GM23248 (cell line): Measurements from ENCODE around the gene TTLL8. TPM values are rescaled to one million over a fixed set of nuclear protein-coding genes. Genes with fewer than 3 reads are reported as not detected.
A peak's percentile ranks its signal among the peaks of the same experiment; 100 is the strongest.

Experiments used
- DNase-seq: peaks from one replicate; pipeline ENCODE4 v3.0.0-alpha.2; 2015
- H2AFZ ChIP-seq: fragments of 200-600 bp; sonication (generic); 2 replicates; pipeline ENCODE4 v1.6.1; 2016; ENCODE audit warnings: antibody characterized with exemption
- H3F3A ChIP-seq: fragments of 200-600 bp; sonication (generic); 2 replicates; pipeline ENCODE4 v1.6.1; 2016; ENCODE audit warnings: mild to moderate bottlenecking, antibody characterized with exemption, mixed run types; ENCODE audit not compliant: insufficient read depth
- H3K27ac ChIP-seq: fragments of 200-600 bp; sonication (generic); 2 replicates; pipeline ENCODE4 v1.5.1; 2016; ENCODE audit warnings: mild to moderate bottlenecking
- H3K27me3 ChIP-seq: fragments of 200-600 bp; sonication (generic); replicated peaks from 2 replicates; pipeline ENCODE4 v1.6.1; 2016; ENCODE audit warnings: mild to moderate bottlenecking; ENCODE audit not compliant: insufficient read depth
- H3K36me3 ChIP-seq: fragments of 200-600 bp; sonication (generic); 2 replicates; pipeline ENCODE4 v1.6.1; 2016; ENCODE audit warnings: low read depth, mild to moderate bottlenecking
- H3K4me1 ChIP-seq: fragments of 200-600 bp; sonication (generic); 2 replicates; pipeline ENCODE4 v1.6.1; 2016; ENCODE audit warnings: mild to moderate bottlenecking; ENCODE audit not compliant: insufficient read depth
- H3K4me2 ChIP-seq: fragments of 200-600 bp; sonication (generic); one replicate; pipeline ENCODE4 v1.6.1; 2016; ENCODE audit warnings: mild to moderate bottlenecking; ENCODE audit not compliant: unreplicated experiment
- H3K4me3 ChIP-seq: fragments of 200-600 bp; sonication (generic); 2 replicates; pipeline ENCODE4 v1.5.1; 2016; ENCODE audit warnings: mild to moderate bottlenecking
- H3K79me2 ChIP-seq: fragments of 200-600 bp; sonication (generic); 2 replicates; pipeline ENCODE4 v1.6.1; 2016; ENCODE audit warnings: mild to moderate bottlenecking; ENCODE audit not compliant: insufficient read depth
- H3K9ac ChIP-seq: fragments of 200-600 bp; sonication (generic); 2 replicates; pipeline ENCODE4 v1.6.1; 2016; ENCODE audit warnings: mild to moderate bottlenecking
- H3K9me2 ChIP-seq: fragments of 200-600 bp; sonication (generic); 2 replicates; pipeline ENCODE4 v1.6.1; 2016; ENCODE audit warnings: mixed run types, mild to moderate bottlenecking, moderate library complexity; ENCODE audit not compliant: insufficient read depth
- H3K9me3 ChIP-seq: fragments of 200-600 bp; sonication (generic); one replicate; pipeline ENCODE4 v1.6.1; 2017; ENCODE audit warnings: low read depth
- H4K20me1 ChIP-seq: fragments of 200-600 bp; sonication (generic); 2 replicates; pipeline ENCODE4 v1.6.0; 2016; ENCODE audit not compliant: insufficient read depth
- EZH2 ChIP-seq: fragments of 200-600 bp; sonication (generic); IDR thresholded peaks from 2 replicates; pipeline ENCODE4 v1.6.1; 2018; ENCODE audit warnings: antibody characterized with exemption, mild to moderate bottlenecking; ENCODE audit not compliant: insufficient read depth, poor library complexity, severe bottlenecking
- EZH2phosphoT487 ChIP-seq: fragments of 200-600 bp; sonication (generic); IDR thresholded peaks from 2 replicates; pipeline ENCODE4 v1.6.1; 2018; ENCODE audit warnings: antibody characterized with exemption, moderate library complexity, mild to moderate bottlenecking, low read depth; ENCODE audit not compliant: insufficient read depth
- WGBS, 2 experiments: methylation state at CpG; one replicate each; pipeline ENCODE4 v1.1.6; 2015 to 2017; ENCODE audit warnings: low lambda C conversion rate in 2 of 2, low coverage in 1 of 2; ENCODE audit errors: missing lambda C conversion rate in 2 of 2; 5-methylcytosine and 5-hydroxymethylcytosine counted together
- in situ Hi-C: fragments of 300-500 bp; cut with MboI; formaldehyde crosslinking; loops from 2 replicates; pipeline ENCODE4 v1.15.0; 2020
- polyA plus RNA-seq: library from polyadenylated mRNA; unstranded; fragments of >200 nt; fragmentation: Nextera tagmentation; extraction: Ambion mirVana; gene quantifications from 2 replicates; pipeline ENCODE4 v1.2.1, GENCODE V29; 2016
- total RNA-seq: library from RNA; depleted of rRNA; stranded (reverse); fragments of >200 nt; shearing (Covaris generic); gene quantifications from 2 replicates; pipeline ENCODE4 v1.2.3, GENCODE V29; 2014

Gene TTLL8
- total and polyA plus RNA-seq, 2 experiments from 2014 or later = not detected

- Histone ChIP-seq H3K79me2 (no peaks in the 10 kb centered on the region), H3K9me2 (no peaks in the 10 kb centered on the region), H3K27me3 (peaks cover 29% of the 10 kb centered on the region), H3K9ac (no peak overlapping the region), H2AFZ (no peak overlapping the region), H3K4me2 (no peak overlapping the region), H4K20me1 (no peaks in the 10 kb centered on the region), H3K4me3 (no peak overlapping the region), H3K27ac (no peak overlapping the region), H3K36me3 (no peaks in the 10 kb centered on the region), H3F3A (no peaks in the 10 kb centered on the region), H3K4me1 (no peaks in the 10 kb centered on the region), H3K9me3 (no peaks in the 10 kb centered on the region)
- WGBS, 2 experiments = 75 to 78% methylated on average over 28 of the region's 28 CpGs
- in situ Hi-C loops = no loop called here
- TF ChIP-seq EZH2 = no peak
- no peak for TF ChIP-seq EZH2phosphoT487
- DNase-seq = no peak
These were observed 2.5 kb upstream of the TTLL8 start for GRCh38 chr22:50060441-50061140.

DNA sequence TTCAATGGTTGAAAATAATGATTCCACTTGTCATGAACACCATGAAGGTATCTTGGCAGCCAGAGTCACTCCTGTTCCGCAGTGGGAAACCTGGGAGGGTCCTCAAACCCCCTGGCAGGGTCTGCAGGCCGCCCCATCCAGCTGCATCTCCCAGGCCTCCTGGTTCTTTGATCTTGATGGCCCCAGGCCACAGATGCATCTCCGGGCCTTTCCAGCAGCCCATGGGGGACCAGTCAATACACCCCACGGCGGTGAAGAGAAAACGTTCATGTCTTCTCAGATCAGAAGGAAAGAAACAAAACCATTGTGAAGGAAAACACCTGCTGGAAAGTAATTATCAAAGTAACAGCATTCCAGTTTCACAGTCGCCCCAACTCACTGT lies 1.8 kb upstream of the TTLL8 start:
- no peaks in the 10 kb centered on the region for H3K9me3 ChIP-seq
- no peak overlapping the region for H2AFZ ChIP-seq
- no peaks in the 10 kb centered on the region for H3K36me3 ChIP-seq
- no peaks in the 10 kb centered on the region for H3F3A ChIP-seq
- H3K4me1 ChIP-seq = no peaks in the 10 kb centered on the region
- peaks cover 29% of the 10 kb centered on the region for H3K27me3 ChIP-seq
- in situ Hi-C loops = no loop called here
- TF ChIP-seq EZH2phosphoT487 (no peak), EZH2 (no peak)
- no peaks in the 10 kb centered on the region for H3K79me2 ChIP-seq
- H3K9me2 ChIP-seq = no peaks in the 10 kb centered on the region
- no peak overlapping the region for H3K4me3 ChIP-seq
- H4K20me1 ChIP-seq = no peaks in the 10 kb centered on the region
- no peak overlapping the region for H3K27ac ChIP-seq
- no peak for DNase-seq
- H3K9ac ChIP-seq = no peak overlapping the region
- H3K4me2 ChIP-seq = no peak overlapping the region
- WGBS, 2 experiments = 64 to 82% methylated on average over 7 of the region's 7 CpGs

- peak overlapping the region; percentile 31 for H3K4me3 ChIP-seq
- H3K79me2 ChIP-seq = no peaks in the 10 kb centered on the region
- DNase-seq = peak; percentile 47
- no peak overlapping the region; the same call in 1 of the 2 replicates for H2AFZ ChIP-seq
- H3K27me3 ChIP-seq = peaks cover 29% of the 10 kb centered on the region
- WGBS, 2 experiments = 1 to 5% methylated on average over 27 to 31 of the region's 31 CpGs
- no peak overlapping the region for H3K27ac ChIP-seq
- no peak overlapping the region for H3K9ac ChIP-seq
- TF ChIP-seq EZH2 (peak; percentile 76), EZH2phosphoT487 (no peak)
- no peaks in the 10 kb centered on the region for H3K36me3 ChIP-seq
- no peaks in the 10 kb centered on the region for H3K9me2 ChIP-seq
- H3K4me1 ChIP-seq = no peaks in the 10 kb centered on the region
- H4K20me1 ChIP-seq = no peaks in the 10 kb centered on the region
- no peaks in the 10 kb centered on the region for H3F3A ChIP-seq
- H3K9me3 ChIP-seq = no peaks in the 10 kb centered on the region
- in situ Hi-C loops = no loop called here
- peak overlapping the region; percentile 68 for H3K4me2 ChIP-seq
These were observed 1.1 kb upstream of the TTLL8 start for GRCh38 chr22:50058906-50059880.

DNA sequence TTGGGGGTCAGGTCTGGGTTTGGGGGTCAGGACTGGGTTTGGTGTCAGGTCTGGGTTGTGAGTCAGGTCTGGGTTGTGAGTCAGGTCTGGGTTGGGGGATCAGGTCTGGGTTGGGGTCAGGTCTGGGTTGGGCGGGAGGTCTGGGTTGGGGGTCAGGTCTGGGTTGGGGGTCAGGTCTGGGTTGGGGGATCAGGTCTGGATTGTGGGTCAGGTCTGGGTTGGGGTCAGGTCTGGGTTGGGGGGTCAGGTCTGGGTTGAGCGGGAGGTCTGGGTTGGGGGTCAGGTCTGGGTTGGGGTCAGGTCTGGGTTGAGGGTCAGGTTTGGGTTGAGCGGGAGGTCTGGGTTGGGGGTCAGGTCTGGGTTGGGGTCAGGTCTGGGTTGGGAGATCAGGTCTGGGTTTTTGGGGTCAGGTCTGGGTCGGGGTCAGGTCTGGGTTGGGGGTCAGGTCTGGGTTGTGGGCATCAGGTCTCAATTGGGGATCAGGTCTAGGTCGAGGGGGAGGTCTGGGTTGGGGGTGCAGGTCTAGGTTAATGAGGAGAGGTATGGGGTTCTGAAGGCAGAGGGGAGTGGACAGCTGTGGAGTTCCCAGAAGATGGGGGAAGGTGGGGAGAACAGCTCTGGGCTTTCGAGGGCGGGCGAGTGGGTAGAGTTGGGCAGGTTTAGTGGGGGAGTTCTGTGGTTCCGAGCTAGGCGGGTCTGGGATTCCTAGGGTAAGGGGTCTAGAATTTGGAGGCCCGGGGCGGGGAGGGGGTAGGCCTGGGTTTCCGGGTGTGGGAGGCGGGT lies 629 bp downstream of the TTLL8 start:
- TF ChIP-seq EZH2 (no peak), EZH2phosphoT487 (no peak)
- Histone ChIP-seq H2AFZ (no peak overlapping the region), H3K27me3 (peaks cover 29% of the 10 kb centered on the region), H3F3A (no peaks in the 10 kb centered on the region), H3K9ac (no peak overlapping the region), H3K9me3 (no peaks in the 10 kb centered on the region), H3K27ac (no peak overlapping the region), H3K4me1 (no peaks in the 10 kb centered on the region), H3K4me2 (no peak overlapping the region), H3K4me3 (no peak overlapping the region), H3K79me2 (no peaks in the 10 kb centered on the region), H3K9me2 (no peaks in the 10 kb centered on the region), H4K20me1 (no peaks in the 10 kb centered on the region), H3K36me3 (no peaks in the 10 kb centered on the region)
- WGBS, 2 experiments = 39 to 56% methylated on average over 8 to 14 of the region's 14 CpGs
- in situ Hi-C loops = no loop called here
- no peak for DNase-seq
